ENCODE data around the gene PTPRM. TPM values are rescaled to one million over a fixed set of nuclear protein-coding genes. Genes with fewer than 3 reads are reported as not detected.

PTPRM gene
- total and polyA plus RNA-seq, 2 of the 8 experiments (the other 6 are each of a cell fraction or from before 2014, with no cell fraction given): 4.1 to 7.0 TPM

DNA sequence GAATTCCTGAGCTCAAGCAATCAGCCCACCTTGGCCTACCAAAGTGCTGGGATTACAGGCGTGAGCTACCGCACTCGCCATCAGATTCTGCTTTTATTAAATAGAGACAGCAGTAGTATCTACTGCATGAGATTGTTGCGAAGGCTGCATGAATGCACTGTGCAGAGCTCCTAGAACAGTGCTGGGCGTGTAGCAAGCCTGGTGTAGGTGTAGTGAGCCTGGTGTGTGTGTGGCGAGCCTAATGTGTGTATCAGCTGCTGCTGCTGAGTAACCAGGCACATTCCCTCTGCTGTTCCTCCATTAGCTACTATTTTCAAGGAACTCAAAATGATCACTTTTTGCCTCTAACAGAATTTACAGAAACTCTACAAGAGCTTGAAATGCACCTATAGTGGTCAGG is 57.6 kb downstream of the PTPRM start:
- H3K9me3 ChIP-seq (ENCODE audit: insufficient read depth in 2 of 2, low read depth in 1 of 2, low read length in 1 of 2): no peaks in the 10 kb centered on the region
- no peaks in the 10 kb centered on the region for H3K79me1 ChIP-seq (ENCODE audit: low read depth, low read length)
- H3K27me3 ChIP-seq (replicated peaks in 1 of 4; ENCODE audit: control insufficient read depth in 3 of 4, extremely low read depth in 1 of 4, insufficient read depth in 3 of 4, low read length in 3 of 4): no peaks in the 10 kb centered on the region
- H3K79me2 ChIP-seq (ENCODE audit: control insufficient read depth in 1 of 2, insufficient read depth in 2 of 2, low read length in 2 of 2): no peaks in the 10 kb centered on the region
- H3K56ac ChIP-seq (replicated peaks; ENCODE audit: insufficient read length, low read depth, low read length): no peak overlapping the region
- peak overlapping the region; percentile 28 for H3K14ac ChIP-seq (ENCODE audit: insufficient read length)
- H3K9ac ChIP-seq (replicated peaks in 1 of 4; ENCODE audit: extremely low read depth in 1 of 4, low read depth in 3 of 4, low read length in 3 of 4): no peak overlapping the region
- H3K23me2 ChIP-seq (ENCODE audit: low read depth, low read length): no peaks in the 10 kb centered on the region
- no peak overlapping the region for H4K5ac ChIP-seq (ENCODE audit: insufficient read length, low read depth, low read length)
- H2BK12ac ChIP-seq (ENCODE audit: low read depth, low read length): no peak overlapping the region
- H2BK120ac ChIP-seq (replicated peaks; ENCODE audit: low read depth, low read length): no peak overlapping the region
- WGBS, 2 experiments (ENCODE audit: extremely low coverage in 1 of 2, insufficient coverage in 1 of 2, insufficient read length in 1 of 2, insufficient replicate concordance in 2 of 2, low coverage in 1 of 2, low lambda C conversion rate in 2 of 2, missing lambda C conversion rate in 1 of 2): 85% methylated on average over 6 of the region's 6 CpGs; no CpG with 5 or more reads in 1 of the 2 experiments
- H3K4me1 ChIP-seq (replicated peaks in 1 of 4; ENCODE audit: control insufficient read depth in 3 of 4, insufficient read depth in 4 of 4, low read length in 3 of 4): no peaks in the 10 kb centered on the region
- H4K91ac ChIP-seq (replicated peaks; ENCODE audit: insufficient read length, low read length): no peak overlapping the region
- no peak overlapping the region for H3K23ac ChIP-seq (ENCODE audit: insufficient read length)
- H4K20me1 ChIP-seq (replicated peaks in 1 of 2; ENCODE audit: control insufficient read depth in 1 of 2, insufficient read depth in 2 of 2, low read length in 2 of 2): no peaks in the 10 kb centered on the region
- H2BK5ac ChIP-seq (ENCODE audit: low read depth, low read length): no peak overlapping the region
- DNase-seq (ENCODE audit: low read depth in 1 of 2, low spot score in 2 of 2): no peak
- no peaks in the 10 kb centered on the region for H3K36me3 ChIP-seq (ENCODE audit: control insufficient read depth in 2 of 4, insufficient read depth in 4 of 4, low read length in 3 of 4)
- no peak overlapping the region for H3K27ac ChIP-seq (ENCODE audit: low read depth, low read length)
- H2AFZ ChIP-seq (ENCODE audit: low read length): no peak overlapping the region
- FAIRE-seq: no peak
- H3K4ac ChIP-seq (replicated peaks; ENCODE audit: insufficient read length, low read depth, low read length): no peak overlapping the region
- no peak overlapping the region for H3K4me2 ChIP-seq (ENCODE audit: insufficient read depth in 1 of 2, low read depth in 2 of 2, low read length in 2 of 2)
- no peak overlapping the region for H3K4me3 ChIP-seq (ENCODE audit: extremely low read depth in 1 of 4, insufficient read depth in 2 of 4, low read depth in 3 of 4, low read length in 4 of 4)
- no peak overlapping the region for H4K8ac ChIP-seq (ENCODE audit: extremely low read depth, insufficient read depth, low read length)
- H2AK5ac ChIP-seq (ENCODE audit: low read depth, low read length): no peak overlapping the region
- TF ChIP-seq CTBP2 (IDR thresholded peaks at IDR 0.05; ENCODE audit: borderline replicate concordance, insufficient read depth, insufficient read length, low read length) (no peak), EZH2 (IDR thresholded peaks at IDR 0.05; ENCODE audit: low read depth, low read length, severe bottlenecking) (no peak), SIRT6 (IDR thresholded peaks at IDR 0.05; ENCODE audit: low read length) (no peak)
- ChIA-PET POLR2A (ENCODE audit: partially characterized antibody) (no interaction called here), CTCF (ENCODE audit: partially characterized antibody) (interaction anchor here (0.9 to 1.7 kb wide), 3 partner anchors 25 to 104 kb away, joined by 3 read pairs; no protein-coding TSS in a partner anchor)
- no peak overlapping the region for H3K18ac ChIP-seq (ENCODE audit: extremely low read depth, low read length)
- no peak overlapping the region for H2BK20ac ChIP-seq (ENCODE audit: low read length)
- no peak overlapping the region for H2BK15ac ChIP-seq (ENCODE audit: low read length)
